Measurements from ENCODE around the gene IGSF23. TPM values are rescaled to one million over a fixed set of nuclear protein-coding genes. Genes with fewer than 3 reads are reported as not detected.

The IGSF23 gene
- total and polyA plus RNA-seq, 2 experiments from 2014 or later = not detected

GRCh38 chr19:44675521-44675920, 62.2 kb downstream of the IGSF23 start (continued):
- TF ChIP-seq, protein P1, sequence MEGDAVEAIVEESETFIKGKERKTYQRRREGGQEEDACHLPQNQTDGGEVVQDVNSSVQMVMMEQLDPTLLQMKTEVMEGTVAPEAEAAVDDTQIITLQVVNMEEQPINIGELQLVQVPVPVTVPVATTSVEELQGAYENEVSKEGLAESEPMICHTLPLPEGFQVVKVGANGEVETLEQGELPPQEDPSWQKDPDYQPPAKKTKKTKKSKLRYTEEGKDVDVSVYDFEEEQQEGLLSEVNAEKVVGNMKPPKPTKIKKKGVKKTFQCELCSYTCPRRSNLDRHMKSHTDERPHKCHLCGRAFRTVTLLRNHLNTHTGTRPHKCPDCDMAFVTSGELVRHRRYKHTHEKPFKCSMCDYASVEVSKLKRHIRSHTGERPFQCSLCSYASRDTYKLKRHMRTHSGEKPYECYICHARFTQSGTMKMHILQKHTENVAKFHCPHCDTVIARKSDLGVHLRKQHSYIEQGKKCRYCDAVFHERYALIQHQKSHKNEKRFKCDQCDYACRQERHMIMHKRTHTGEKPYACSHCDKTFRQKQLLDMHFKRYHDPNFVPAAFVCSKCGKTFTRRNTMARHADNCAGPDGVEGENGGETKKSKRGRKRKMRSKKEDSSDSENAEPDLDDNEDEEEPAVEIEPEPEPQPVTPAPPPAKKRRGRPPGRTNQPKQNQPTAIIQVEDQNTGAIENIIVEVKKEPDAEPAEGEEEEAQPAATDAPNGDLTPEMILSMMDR (conservative IDR thresholded peaks at IDR 0.05; ENCODE audit: low read depth in 2 of 2) = no peak
- TF ChIP-seq STAT1 (IDR thresholded peaks at IDR 0.05; ENCODE audit: unreplicated experiment) (no peak), REST (IDR thresholded peaks at IDR 0.05; ENCODE audit: unreplicated experiment) (no peak), ZNF331 (CRISPR knock-in tag; IDR thresholded peaks at IDR 0.05; ENCODE audit: low read depth) (no peak), EZH2 (IDR thresholded peaks at IDR 0.05; ENCODE audit: low read depth, unreplicated experiment) (no peak)

GRCh38 chr19:44677019-44677811, 63.9 kb downstream of the IGSF23 start:
- no peak overlapping the region for H3K4me2 ChIP-seq
- no peaks in the 10 kb centered on the region for H4K20me1 ChIP-seq (replicated peaks; ENCODE audit: insufficient read depth)
- H3K27me3 ChIP-seq (ENCODE audit: insufficient read depth) = no peaks in the 10 kb centered on the region
- H3K36me3 ChIP-seq (ENCODE audit: insufficient read depth) = no peaks in the 10 kb centered on the region
- Mint-ChIP-seq H3K9me3 (no peaks in the 10 kb centered on the region; the same call in 2 of the 3 replicates), H3K4me1 (peaks cover 2% of the 10 kb centered on the region; the same call in 2 of the 3 replicates), H3K4me3 (no peak overlapping the region), H3K27ac (no peak overlapping the region; the same call in 1 of the 2 replicates), H3K27me3 (ENCODE audit: insufficient read depth, low read depth, poor library complexity) (peaks cover 5% of the 10 kb centered on the region), H3K36me3 (ENCODE audit: low read depth) (0 out of 3 replicates have a peak, but pooled peaks cover 3% of the 10 kb centered on the region)
- no peaks in the 10 kb centered on the region for H3K9me2 ChIP-seq (ENCODE audit: insufficient read depth)
- ATAC-seq (peak; percentile 86), DNase-seq (ENCODE audit: low spot score) (peak; percentile 76)
- 0 out of 2 replicates have a peak overlapping the region, but pooled peaks have one; percentile 48 for H2AFZ ChIP-seq
- H3K27ac ChIP-seq (ENCODE audit: low read depth) = peak overlapping the region; percentile 16; the same call in 1 of the 2 replicates
- peak; percentile 38; the same call in 1 of the 2 replicates for TF ChIP-seq POLR2AphosphoS5 (IDR thresholded peaks at IDR 0.05; ENCODE audit: low read depth)
- no peak for TF ChIP-seq NANOG (IDR thresholded peaks at IDR 0.05; ENCODE audit: borderline replicate concordance)
- H3K79me2 ChIP-seq (replicated peaks; ENCODE audit: insufficient read depth) = no peaks in the 10 kb centered on the region
- no peaks in the 10 kb centered on the region for H3F3A ChIP-seq (replicated peaks; ENCODE audit: low read depth)
- H3K4me3 ChIP-seq = no peak overlapping the region
- H3K4me1 ChIP-seq (ENCODE audit: insufficient read depth) = no peaks in the 10 kb centered on the region

Data from GM23338 (cell line).